ENCODE results near the gene CD74.

CD74 gene

DNA sequence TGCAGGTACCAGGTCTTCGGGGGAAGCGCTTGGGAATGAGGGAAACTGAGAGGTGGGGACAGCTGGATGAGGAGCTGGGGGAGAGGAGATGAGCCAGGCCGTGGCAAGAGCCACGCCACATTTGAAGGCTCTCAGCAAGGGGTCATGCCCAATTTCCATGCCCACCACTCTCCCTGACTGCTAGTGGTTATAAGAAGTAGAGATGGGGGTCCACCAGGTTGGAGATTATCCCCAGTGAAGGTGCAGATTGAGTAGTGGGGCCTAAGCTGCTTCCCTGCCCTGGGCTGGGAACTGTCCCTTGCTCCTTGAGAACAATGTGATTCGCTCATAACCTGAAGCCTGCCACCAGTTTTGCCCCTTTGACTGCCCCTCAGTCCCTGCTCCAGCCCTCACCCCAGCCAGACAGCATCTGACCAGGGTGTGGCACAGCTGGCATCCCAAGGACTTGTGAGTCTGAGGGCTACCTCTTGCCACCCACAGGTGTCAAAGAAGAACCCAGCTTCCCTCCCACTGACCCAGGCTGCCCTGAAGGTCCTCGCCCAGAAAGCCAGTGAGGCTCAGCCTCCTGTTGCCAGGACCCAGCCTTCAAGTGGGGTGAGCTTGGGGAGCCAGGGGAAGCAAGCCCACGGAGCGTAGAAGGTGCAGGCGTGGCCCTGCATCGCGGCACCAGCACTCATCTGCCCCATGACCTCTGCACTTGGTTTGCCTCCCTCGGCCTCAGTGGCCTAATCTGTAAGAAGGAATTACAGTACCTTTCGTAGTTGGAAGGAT, 21.5 kb downstream of the CD74 start:
- Mint-ChIP-seq H3K4me1 (peaks cover 7 to 22% of the 10 kb centered on the region in 2 donors), H3K4me3 (no peak overlapping the region), H3K27me3 (no peaks in the 10 kb centered on the region), H3K36me3 (peaks cover 32 to 57% of the 10 kb centered on the region in 2 donors), H3K27ac (no peak overlapping the region), H3K9me3 (no peaks in the 10 kb centered on the region)
- DNase-seq (no peak), ATAC-seq (replicated peaks) (no peak)

DNA sequence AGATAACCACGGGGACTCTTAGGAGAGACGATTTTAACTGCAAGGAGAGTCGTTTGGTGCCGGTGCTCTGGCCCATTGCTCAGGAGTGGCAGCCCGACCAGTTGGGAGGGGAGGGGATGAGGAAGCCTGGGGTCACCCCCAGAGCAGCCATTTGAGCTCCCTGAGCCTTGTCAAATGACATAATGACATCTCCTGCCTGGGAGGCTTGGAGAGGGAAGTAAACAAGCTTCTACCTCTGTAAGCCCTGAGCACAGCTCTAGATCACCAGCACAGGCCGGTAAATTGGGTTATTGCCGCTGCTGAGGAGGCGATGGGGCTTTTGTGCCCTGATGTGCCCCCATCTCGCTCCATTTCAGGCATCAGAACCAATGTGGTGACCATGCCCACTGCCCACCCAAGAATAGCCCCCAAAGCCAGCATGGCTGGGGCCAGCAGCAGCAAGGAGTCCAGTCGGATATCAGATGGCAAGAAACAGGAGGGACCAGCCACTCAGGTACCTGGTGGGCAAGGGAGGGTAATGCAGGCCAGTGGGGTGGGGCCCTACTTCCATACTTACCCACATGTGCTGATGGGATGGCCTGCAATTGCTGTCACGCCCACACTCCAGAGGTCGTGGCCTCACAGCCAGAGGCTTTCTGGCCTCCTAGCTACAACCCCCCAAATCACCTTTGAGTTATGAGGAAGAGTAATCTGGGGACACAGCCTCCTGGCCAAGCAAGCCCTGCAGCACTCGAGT, 23.0 kb downstream of the CD74 start:
- no peak overlapping the region for H3K4me3 Mint-ChIP-seq
- ATAC-seq (replicated peaks) = peak in 1 of 2 donors; percentile 31
- H3K4me1 Mint-ChIP-seq = peaks cover 6 to 24% of the 10 kb centered on the region in 2 donors
- no peaks in the 10 kb centered on the region for H3K9me3 Mint-ChIP-seq
- no peaks in the 10 kb centered on the region for H3K27me3 Mint-ChIP-seq
- peak overlapping the region; percentile 51 for H3K27ac Mint-ChIP-seq
- peaks cover 26 to 52% of the 10 kb centered on the region in 2 donors for H3K36me3 Mint-ChIP-seq
- no peak for DNase-seq

DNA sequence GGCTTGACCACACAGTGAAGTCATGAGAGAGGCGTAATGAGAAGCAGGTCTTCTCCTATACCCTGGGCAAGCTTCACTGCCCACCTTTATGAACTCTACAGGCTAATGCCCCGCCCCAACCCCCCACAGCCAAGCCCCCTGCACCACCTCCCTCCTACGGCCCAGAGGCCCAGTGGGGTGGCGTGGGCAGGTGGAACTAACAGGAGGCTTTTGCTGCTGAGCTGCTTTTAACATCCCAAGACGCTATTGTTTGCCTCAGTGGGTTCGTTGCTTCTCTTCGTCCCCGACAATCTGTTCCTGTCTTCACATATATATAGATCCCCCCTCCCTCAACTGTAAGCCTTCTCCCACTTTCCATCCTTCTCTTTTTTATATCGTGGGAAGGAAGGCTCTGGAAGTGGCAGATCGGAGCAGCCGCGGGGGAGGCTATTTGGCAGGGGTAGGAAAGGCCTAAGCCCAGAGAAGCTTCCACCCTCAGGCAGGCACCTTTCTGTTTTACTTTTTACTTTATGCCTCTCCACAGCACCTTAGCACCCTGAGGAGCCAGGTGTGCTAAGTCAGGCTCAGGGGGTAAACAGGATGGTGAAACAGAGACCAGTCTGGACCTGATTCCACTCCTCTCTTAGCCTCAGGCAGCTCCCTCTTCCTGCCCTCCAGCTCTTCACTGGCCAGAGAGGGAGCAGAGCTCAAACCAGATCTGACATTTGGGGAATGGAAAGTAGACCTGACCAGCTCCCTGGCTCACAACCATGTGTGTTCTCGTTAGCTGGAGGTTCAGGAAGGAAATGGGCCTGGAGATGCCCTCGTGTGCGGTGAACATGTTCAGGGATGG, 26.5 kb downstream of the CD74 start:
- H3K4me1 Mint-ChIP-seq = peaks cover 0 to 5% of the 10 kb centered on the region in 2 donors
- no peaks in the 10 kb centered on the region for H3K9me3 Mint-ChIP-seq
- H3K27me3 Mint-ChIP-seq = no peaks in the 10 kb centered on the region
- ATAC-seq (replicated peaks) = no peak
- peak overlapping the region; percentile 82 for H3K27ac Mint-ChIP-seq
- peaks cover 27 to 60% of the 10 kb centered on the region in 2 donors for H3K36me3 Mint-ChIP-seq
- no peak overlapping the region for H3K4me3 Mint-ChIP-seq
- no peak for DNase-seq

DNA sequence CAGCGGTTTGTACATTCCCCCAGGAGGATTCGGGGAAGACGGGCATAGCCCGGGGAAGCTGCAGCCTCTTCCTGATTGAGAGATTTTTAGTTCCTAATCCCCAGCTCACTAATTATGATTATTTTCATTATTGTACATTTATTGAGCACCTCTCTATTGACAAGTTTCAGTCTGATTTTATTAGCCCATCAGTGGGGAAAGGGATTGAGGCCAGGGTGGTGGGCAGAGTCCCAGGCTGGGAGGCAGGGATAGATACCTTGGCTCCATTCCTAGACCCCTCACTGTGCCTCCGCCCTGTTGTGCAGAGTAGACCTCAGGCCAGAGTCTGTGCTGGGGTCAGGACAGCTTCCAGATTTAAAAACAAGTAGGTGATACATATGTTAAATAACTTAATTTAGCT, 28.0 kb downstream of the CD74 start:
- ATAC-seq (replicated peaks) (no peak), DNase-seq (no peak)
- H3K4me3 Mint-ChIP-seq = no peak overlapping the region
- H3K4me1 Mint-ChIP-seq = peaks cover 0 to 5% of the 10 kb centered on the region in 2 donors
- H3K27ac Mint-ChIP-seq = peak overlapping the region; percentile 31
- peaks cover 26 to 50% of the 10 kb centered on the region in 2 donors for H3K36me3 Mint-ChIP-seq
- H3K27me3 Mint-ChIP-seq = no peaks in the 10 kb centered on the region
- no peaks in the 10 kb centered on the region for H3K9me3 Mint-ChIP-seq

DNA sequence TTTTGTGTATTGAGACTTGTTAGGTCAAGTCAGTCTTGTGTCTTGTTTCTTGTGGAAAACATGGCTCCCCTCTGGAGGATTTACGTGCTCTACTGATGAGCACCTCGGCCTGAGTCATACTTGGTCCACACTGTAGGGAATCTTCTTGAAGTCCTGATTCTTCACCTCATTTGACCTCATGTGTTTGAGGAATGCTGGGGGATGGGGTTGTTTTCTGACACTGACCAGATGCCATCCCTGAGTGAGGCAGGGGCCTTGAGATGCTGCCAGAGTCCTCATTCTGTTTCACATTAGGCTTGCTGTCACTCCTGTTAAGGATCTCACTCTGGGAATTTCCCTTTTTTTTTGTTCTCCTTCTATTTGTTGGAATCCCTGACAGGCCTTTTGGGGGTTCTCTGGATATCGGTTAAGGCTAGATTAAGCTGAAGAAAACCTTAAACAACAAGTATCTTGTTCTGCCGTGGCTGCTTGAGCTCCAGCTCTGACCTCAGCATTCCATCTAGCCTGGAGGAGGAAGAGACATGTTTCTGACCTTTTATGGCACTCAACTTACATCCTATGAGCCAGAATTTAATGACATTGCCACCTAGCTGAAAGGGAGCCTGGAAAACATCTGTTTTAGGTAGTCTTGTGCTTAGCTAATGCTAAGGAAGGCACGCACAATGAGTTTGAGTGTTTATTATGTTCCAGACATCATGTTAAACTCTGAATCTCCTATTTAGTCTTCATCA, 34.6 kb downstream of the CD74 start:
- H3K4me1 Mint-ChIP-seq = no peaks in the 10 kb centered on the region
- ATAC-seq (replicated peaks) (no peak), DNase-seq (no peak)
- no peak overlapping the region for H3K4me3 Mint-ChIP-seq
- H3K9me3 Mint-ChIP-seq = no peaks in the 10 kb centered on the region
- no peak overlapping the region for H3K27ac Mint-ChIP-seq
- peaks cover 43 to 71% of the 10 kb centered on the region in 2 donors for H3K36me3 Mint-ChIP-seq
- no peaks in the 10 kb centered on the region for H3K27me3 Mint-ChIP-seq

DNA sequence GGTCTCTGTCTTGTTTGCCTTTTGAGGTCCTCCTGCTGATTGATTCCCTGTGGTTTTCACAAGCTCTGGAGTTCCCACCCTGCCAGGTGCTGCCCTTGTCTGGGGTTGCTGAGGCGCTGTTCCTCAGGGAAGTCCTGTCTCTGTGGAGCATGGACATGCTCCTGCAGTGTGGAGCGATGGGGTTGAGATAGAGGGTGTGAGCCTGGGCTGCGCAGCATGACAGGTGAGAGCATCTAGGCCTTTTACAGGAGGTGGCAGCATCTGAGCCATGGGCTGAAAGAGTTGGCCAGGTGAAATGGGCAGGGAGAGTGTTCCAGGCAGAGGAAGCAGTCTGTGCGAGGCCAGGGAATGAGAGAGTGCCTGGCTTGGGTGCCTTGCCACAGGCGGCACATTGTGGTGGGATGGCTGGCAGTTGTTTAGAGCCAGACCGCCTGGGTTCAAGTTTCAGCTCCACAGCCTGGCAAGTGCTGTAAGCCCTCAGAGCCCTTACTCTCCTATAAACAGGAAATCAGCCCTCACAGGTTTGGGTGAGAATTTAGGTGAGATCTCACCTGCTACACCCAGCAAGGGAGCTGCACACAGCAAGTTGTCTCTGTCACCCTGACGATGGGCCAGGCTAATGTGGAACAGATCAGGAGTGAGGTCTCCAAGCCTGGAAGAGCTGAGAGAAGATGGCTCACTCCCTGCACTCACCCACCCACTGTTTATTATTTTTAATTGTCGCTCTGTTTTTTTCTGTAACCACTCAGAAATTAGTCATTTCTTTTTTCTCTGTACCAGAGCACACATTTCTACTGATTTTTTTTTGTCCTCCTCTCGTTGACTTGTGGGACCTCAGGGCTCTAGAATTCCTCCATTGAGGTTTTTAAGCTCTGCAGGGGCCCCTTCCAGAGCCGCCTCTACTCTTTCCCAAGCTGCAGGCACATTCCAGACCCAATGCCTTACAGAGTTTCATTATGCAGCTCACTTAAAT, 35.6 kb downstream of the CD74 start:
- Mint-ChIP-seq H3K27ac (peak overlapping the region; percentile 56), H3K4me1 (no peaks in the 10 kb centered on the region), H3K4me3 (no peak overlapping the region), H3K36me3 (peaks cover 48 to 72% of the 10 kb centered on the region in 2 donors), H3K9me3 (no peaks in the 10 kb centered on the region), H3K27me3 (no peaks in the 10 kb centered on the region)
- DNase-seq = no peak
- ATAC-seq (replicated peaks) = no peak

DNA sequence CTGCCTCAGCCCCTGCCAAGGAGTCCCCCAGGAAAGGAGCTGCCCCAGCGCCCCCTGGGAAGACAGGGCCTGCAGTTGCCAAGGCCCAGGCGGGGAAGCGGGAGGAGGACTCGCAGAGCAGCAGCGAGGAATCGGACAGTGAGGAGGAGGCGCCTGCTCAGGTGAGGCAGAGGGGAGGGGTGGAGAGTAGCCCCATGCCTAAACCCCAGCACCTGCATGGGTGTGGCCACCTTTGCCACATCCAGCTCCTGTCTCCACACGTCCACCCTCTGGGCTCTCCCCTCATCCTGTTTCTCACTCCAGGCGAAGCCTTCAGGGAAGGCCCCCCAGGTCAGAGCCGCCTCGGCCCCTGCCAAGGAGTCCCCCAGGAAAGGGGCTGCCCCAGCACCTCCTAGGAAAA, 38.1 kb downstream of the CD74 start:
- Mint-ChIP-seq H3K4me3 (no peak overlapping the region), H3K36me3 (peaks cover 58 to 83% of the 10 kb centered on the region in 2 donors)
- ATAC-seq (replicated peaks) = no peak

DNA sequence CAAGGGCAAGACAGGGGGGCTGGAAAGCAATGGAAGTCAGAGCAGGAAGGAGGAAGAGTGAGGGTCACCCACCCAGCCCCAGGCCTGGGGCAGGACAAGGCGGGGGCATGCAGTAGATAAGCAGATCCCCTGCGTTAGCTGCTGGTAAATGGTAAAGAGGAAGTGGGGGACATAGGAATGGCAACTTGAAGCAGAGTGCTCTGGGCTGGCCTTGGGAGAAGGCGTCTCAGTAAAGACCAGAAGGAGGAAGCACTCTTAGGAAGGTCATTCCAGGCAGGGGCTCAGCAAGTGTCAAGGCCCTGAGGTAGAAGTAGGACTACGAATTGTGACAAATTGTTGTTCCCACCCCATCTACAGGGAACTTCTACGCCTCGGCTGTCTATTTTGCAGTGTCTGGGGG, 40.1 kb downstream of the CD74 start:
- ATAC-seq (replicated peaks) (no peak), DNase-seq (no peak)
- Mint-ChIP-seq H3K4me1 (no peaks in the 10 kb centered on the region), H3K27ac (peak overlapping the region; percentile 11), H3K27me3 (no peaks in the 10 kb centered on the region), H3K9me3 (no peaks in the 10 kb centered on the region), H3K36me3 (peaks cover 51 to 77% of the 10 kb centered on the region in 2 donors), H3K4me3 (no peak overlapping the region)

More for the DNA sequence above, 38.1 kb downstream of the CD74 start:
- Mint-ChIP-seq H3K27ac (peak overlapping the region; percentile 67), H3K9me3 (no peaks in the 10 kb centered on the region), H3K27me3 (no peaks in the 10 kb centered on the region), H3K4me1 (no peaks in the 10 kb centered on the region)
- DNase-seq = no peak

DNA sequence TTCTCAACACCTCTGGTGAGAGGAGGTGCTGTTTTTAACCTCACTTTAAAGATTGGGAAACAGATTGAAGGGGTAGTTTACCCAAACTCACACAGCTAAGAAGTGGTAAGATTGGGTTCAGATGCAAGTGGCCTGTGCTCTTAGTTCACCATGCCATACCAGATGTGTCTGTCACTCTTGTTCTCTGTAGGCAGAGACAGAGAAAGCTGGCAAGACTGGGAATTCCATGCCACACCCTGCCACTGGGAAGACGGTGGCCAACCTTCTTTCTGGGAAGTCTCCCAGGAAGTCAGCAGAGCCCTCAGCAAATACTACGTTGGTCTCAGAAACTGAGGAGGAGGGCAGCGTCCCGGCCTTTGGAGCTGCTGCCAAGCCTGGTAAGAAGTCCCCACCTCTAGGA, 44.2 kb downstream of the CD74 start:
- no peaks in the 10 kb centered on the region for H3K9me3 Mint-ChIP-seq
- peaks cover 46 to 59% of the 10 kb centered on the region in 2 donors for H3K36me3 Mint-ChIP-seq

DNA sequence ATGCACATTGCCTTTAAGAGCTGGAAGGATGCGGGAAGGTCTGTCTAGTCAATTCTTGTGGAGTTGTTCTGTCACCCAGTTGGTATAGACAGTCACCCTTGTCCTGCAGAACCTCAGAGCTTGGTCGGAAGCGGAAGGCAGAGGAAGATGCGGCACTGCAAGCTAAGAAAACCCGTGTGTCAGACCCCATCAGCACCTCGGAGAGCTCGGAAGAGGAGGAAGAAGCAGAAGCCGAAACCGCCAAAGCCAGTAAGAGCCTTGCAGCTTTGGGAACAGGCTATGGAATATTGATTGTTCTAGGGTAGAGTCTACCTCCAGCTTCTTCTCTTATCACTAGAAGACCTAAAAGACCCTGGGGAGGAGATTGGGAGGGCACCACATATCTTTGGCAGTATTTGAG, 48.7 kb downstream of the CD74 start:
- Mint-ChIP-seq H3K27ac (no peak overlapping the region), H3K9me3 (no peaks in the 10 kb centered on the region), H3K27me3 (no peaks in the 10 kb centered on the region), H3K4me3 (no peak overlapping the region), H3K36me3 (peaks cover 52 to 54% of the 10 kb centered on the region in 2 donors), H3K4me1 (peaks cover 26 to 40% of the 10 kb centered on the region in 2 donors)
- ATAC-seq (replicated peaks) (no peak), DNase-seq (no peak)

More for the DNA sequence above, 44.2 kb downstream of the CD74 start:
- no peak overlapping the region for H3K4me3 Mint-ChIP-seq
- ATAC-seq (replicated peaks) (no peak), DNase-seq (no peak)
- H3K4me1 Mint-ChIP-seq = peaks cover 0 to under 1% of the 10 kb centered on the region in 2 donors
- no peak overlapping the region for H3K27ac Mint-ChIP-seq
- no peaks in the 10 kb centered on the region for H3K27me3 Mint-ChIP-seq

DNA sequence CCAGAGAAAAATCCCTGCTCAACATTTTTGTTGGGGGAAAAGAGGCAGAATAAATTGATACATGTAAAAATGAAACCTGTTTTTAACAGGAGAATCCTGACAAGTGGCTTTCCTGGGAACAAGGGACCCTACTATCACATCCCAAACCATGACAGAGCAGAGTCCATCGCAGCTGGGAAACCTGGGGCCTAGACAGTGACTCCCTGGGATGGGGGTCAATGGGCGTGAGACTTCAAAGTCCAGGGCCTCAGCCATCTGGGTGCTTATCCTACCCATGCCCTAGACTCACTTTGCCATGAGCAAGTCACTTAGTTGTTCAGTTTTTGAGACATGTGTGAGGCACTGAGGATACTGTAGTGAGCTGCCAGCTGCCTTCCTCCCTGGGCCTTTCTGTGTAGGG, 49.5 kb downstream of the CD74 start:
- Mint-ChIP-seq H3K36me3 (peaks cover 51 to 52% of the 10 kb centered on the region in 2 donors), H3K4me1 (peaks cover 28 to 47% of the 10 kb centered on the region in 2 donors)

DNA sequence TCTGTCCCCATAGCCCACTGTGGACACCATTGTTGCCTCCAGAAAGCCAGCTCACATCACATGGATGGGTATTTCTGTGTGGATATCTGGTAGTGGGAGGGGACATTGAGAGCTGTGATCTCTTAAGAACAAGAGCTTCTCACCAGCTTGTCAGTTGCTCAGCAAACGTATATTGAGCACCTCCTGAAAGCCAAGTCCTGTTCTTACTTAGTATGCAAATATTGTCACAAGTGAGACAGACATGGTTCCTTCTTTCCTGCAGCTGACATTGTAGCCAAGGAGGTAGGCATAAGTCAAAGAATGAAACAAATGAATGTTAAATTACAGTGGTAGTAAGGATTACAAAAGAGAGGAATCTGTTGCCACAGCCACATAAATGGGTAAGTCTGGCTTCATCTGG, 51.4 kb downstream of the CD74 start:
- Mint-ChIP-seq H3K27me3 (no peaks in the 10 kb centered on the region), H3K36me3 (peaks cover 42% of the 10 kb centered on the region in 2 donors), H3K9me3 (no peaks in the 10 kb centered on the region), H3K4me3 (no peak overlapping the region), H3K4me1 (peaks cover 32 to 47% of the 10 kb centered on the region in 2 donors), H3K27ac (peak overlapping the region; percentile 14)
- no peak for ATAC-seq (replicated peaks)
- no peak for DNase-seq

More for the DNA sequence above, 49.5 kb downstream of the CD74 start:
- Mint-ChIP-seq H3K9me3 (no peaks in the 10 kb centered on the region), H3K4me3 (no peak overlapping the region), H3K27me3 (no peaks in the 10 kb centered on the region), H3K27ac (no peak overlapping the region)
- no peak for ATAC-seq (replicated peaks)
- DNase-seq = no peak

Measured in stimulated activated naive B cell treated with anti-CD40 and anti-IgM and Interleukin-4, amounts not matched to agents 10 μg/mL and 1 μg/mL and 100 μg/mL, for 72 hours (primary cell).